Spleen (tissue), 7 donors: Measurements from ENCODE around the gene KRTAP25-1.

Experiments
- CTCF ChIP-seq, 11 experiments: fragments of 200-600 bp in 7 of 11; fragments of 450-650 bp in 4 of 11; sonication (generic) in 4 of 11; IDR thresholded peaks in 8 of 11; conservative IDR thresholded peaks in 3 of 11; 1 replicate in 7 of 11; 2 replicates in 4 of 11; pipeline versions ENCODE4 v1.4.0 to v1.8.0; 2016 to 2021; ENCODE audit warnings: antibody characterized with exemption in 11 of 11, inconsistent platforms in 4 of 11, mild to moderate bottlenecking in 1 of 11
- POLR2A ChIP-seq, 3 donors: fragments of 450-650 bp; IDR thresholded peaks; one replicate each; pipeline ENCODE4 v1.5.1; 2017; ENCODE audit warnings: antibody characterized with exemption in 3 of 3, mild to moderate bottlenecking in 1 of 3
- POLR2AphosphoS5 ChIP-seq, 3 donors: sonication (generic); formaldehyde crosslinking; IDR thresholded peaks; one replicate each; pipeline ENCODE4 v1.5.1; 2017; ENCODE audit warnings: antibody characterized with exemption in 3 of 3
- donor health status: DM: no; HTN: no; CAD: no; lungs with moderate emphysema.
- donor health status: DM: no; HTN: no; CAD: no.
- donor health status: DM: no; HTN: no; CAD: no.

GRCh38 chr21:30306884-30307283 is 17.6 kb upstream of the KRTAP25-1 start:
- TF ChIP-seq POLR2A (IDR thresholded peaks at IDR 0.05) (no peak), CTCF (IDR thresholded peaks at IDR 0.05 in 8 of 11, conservative IDR thresholded peaks at IDR 0.05 in 3 of 11) (no peak), POLR2AphosphoS5 (IDR thresholded peaks at IDR 0.05) (no peak)
